Glutamatergic neuron (in vitro differentiated cells): ENCODE measurements around the gene MMP21. TPM values are rescaled to one million over a fixed set of nuclear protein-coding genes. Genes with fewer than 3 reads are reported as not detected.

ENCODE experiments used
- DNase-seq: peaks from one replicate; pipeline ENCODE4 v3.0.0; 2022
- H3K27ac Mint-ChIP-seq: one replicate; pipeline ENCODE4 v1.8.0; 2020; ENCODE audit warnings: mild to moderate bottlenecking, mixed read lengths, inconsistent platforms; ENCODE audit not compliant: unreplicated experiment
- H3K27me3 Mint-ChIP-seq: one replicate; pipeline ENCODE4 v1.8.0; 2020; ENCODE audit warnings: mild to moderate bottlenecking, moderate library complexity, mixed read lengths, inconsistent platforms; ENCODE audit not compliant: unreplicated experiment
- H3K36me3 Mint-ChIP-seq: one replicate; pipeline ENCODE4 v1.8.0; 2020; ENCODE audit warnings: mild to moderate bottlenecking, mixed read lengths, inconsistent platforms; ENCODE audit not compliant: unreplicated experiment
- H3K4me1 Mint-ChIP-seq: one replicate; pipeline ENCODE4 v1.8.0; 2020; ENCODE audit warnings: mild to moderate bottlenecking, low read depth, mixed read lengths, inconsistent platforms; ENCODE audit not compliant: unreplicated experiment
- H3K4me3 Mint-ChIP-seq: one replicate; pipeline ENCODE4 v1.8.0; 2020; ENCODE audit warnings: mild to moderate bottlenecking, mixed read lengths, inconsistent platforms; ENCODE audit not compliant: unreplicated experiment
- H3K9me3 Mint-ChIP-seq: one replicate; pipeline ENCODE4 v1.8.0; 2020; ENCODE audit warnings: mild to moderate bottlenecking, moderate library complexity, mixed read lengths, inconsistent platforms; ENCODE audit not compliant: unreplicated experiment
- CTCF ChIP-seq: fragments of 200-600 bp; sonication (generic); IDR thresholded peaks from one replicate; pipeline ENCODE4 v1.5.0; 2021; ENCODE audit not compliant: partially characterized antibody, unreplicated experiment
- microRNA-seq: library from miRNA; unstranded; fragments of <30 nt; microRNA quantifications from one replicate; pipeline ENCODE4, GENCODE V29; 2020; ENCODE audit not compliant: unreplicated experiment
- total RNA-seq: library from RNA; stranded (reverse); fragmentation: NEBNext Ultra II Directional; extraction: Animal tissue kit (Norgen Biotek cat#: 25700); gene quantifications from one replicate; pipeline ENCODE4 v1.2.1, GENCODE V29; 2021; ENCODE audit not compliant: unreplicated experiment

The MMP21 gene
- total RNA-seq, 1 donor from 2014 or later, result not detected

GRCh38 chr10:125719173-125720001 is 56.2 kb downstream of the MMP21 start, which contains the start of gene EDRF1:
TSS of gene EDRF1 (plus strand) at chr10:125719709. CDS start at chr10:125719808, 99 bp downstream.
- H3K27me3 Mint-ChIP-seq, result no peaks in the 10 kb centered on the region
- peaks cover 6% of the 10 kb centered on the region for H3K9me3 Mint-ChIP-seq
- peak; percentile 99 for DNase-seq
- H3K27ac Mint-ChIP-seq, result peak within 1 kb of the TSS; percentile 97
- H3K4me3 Mint-ChIP-seq, result peak within 1 kb of the TSS; percentile 97
- H3K36me3 Mint-ChIP-seq, result peaks cover 5% of the 10 kb centered on the region
- H3K4me1 Mint-ChIP-seq, result no peaks in the 10 kb centered on the region
- TF ChIP-seq CTCF, result no peak

Small RNA genes within 50 kb of the gene (microRNA-seq; reads per million reads assigned to microRNA genes)
- 2.1 reads per million, percentile 13 among the genes with 10 or more reads in this experiment for gene MIR4484

Other genes with a start within 250 kb of the MMP21 start
- gene TEX36, start 92.7 kb downstream of the MMP21 start, total RNA-seq, result not detected
- gene EDRF1, start 56.1 kb downstream of the MMP21 start, total RNA-seq, result 41.3 TPM
- 48.0 TPM for gene UROS, start 47.4 kb upstream of the MMP21 start, total RNA-seq
- gene BCCIP, start 47.7 kb upstream of the MMP21 start, total RNA-seq, result 50.9 TPM
- 11.3 TPM for gene DHX32, start 105.5 kb upstream of the MMP21 start, total RNA-seq
- gene FANK1, start 120.7 kb upstream of the MMP21 start, total RNA-seq, result 0.59 TPM